AG09309 (cell line): ENCODE results near the gene TRERF1.
"Not testable (repeated sequence)": the region's sequence is repeated elsewhere in the genome, so short reads cannot be mapped to it uniquely, and the experiment has no call there.

Experiments
- DNase-seq: peaks from one replicate; pipeline ENCODE4 v3.0.0-alpha.2; 2010; ENCODE audit warnings: low read depth
- H3K4me3 ChIP-seq: 2 replicates; pipeline ENCODE4 v1.5.1; 2011; ENCODE audit warnings: mild to moderate bottlenecking, low read depth, low read length, moderate library complexity; ENCODE audit not compliant: control insufficient read depth
- TF ChIP-seq, protein P1 (sequence below): IDR thresholded peaks from 2 replicates; pipeline ENCODE4 v1.5.1; 2011; ENCODE audit warnings: mild to moderate bottlenecking, low read depth, low read length, inconsistent platforms; ENCODE audit not compliant: insufficient read depth, control insufficient read depth; ENCODE audit errors: missing control alignments

Gene TRERF1

DNA sequence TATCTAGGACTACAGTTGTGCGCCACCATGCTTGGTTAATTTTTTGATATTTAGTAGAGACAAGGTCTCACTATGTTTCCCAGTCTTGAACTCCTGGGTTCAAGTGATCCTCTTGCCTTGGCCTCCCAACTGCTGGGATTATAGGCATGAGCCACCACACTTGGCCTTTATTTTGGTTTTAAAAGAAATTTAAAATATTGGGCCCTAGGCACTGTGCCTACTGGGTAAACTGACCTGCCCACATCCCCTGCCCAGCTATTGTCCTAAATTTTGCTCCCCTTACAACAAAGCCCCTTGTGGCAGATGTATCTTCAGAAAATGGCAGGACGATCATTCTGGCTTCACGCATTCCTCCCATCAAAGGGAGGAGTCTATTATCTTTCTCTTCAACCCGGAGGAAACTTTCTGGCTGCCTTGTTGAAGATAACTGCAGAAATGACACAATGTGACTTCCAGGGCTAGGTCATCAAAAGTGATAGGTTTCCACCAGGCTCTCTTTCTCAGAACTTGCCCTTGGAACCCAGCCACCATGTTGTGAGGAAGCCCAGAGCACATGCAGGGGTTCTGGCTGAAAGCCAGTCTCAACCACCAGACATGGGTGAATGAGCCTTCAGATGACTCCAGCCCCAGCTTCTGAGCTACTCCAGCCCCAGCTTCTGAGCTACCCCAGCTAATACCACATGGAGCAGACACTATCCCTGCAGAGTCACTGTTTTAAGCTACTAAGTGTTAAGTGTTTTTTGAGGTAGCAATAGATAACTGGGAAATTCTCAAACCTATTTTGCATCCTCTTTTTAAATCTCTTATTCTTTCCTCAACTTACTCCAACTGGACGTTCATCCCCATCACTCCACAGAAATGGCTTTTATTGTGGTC is 252.4 kb downstream of the TRERF1 start:
- no peak overlapping the region for H3K4me3 ChIP-seq
- TF ChIP-seq, protein P1, sequence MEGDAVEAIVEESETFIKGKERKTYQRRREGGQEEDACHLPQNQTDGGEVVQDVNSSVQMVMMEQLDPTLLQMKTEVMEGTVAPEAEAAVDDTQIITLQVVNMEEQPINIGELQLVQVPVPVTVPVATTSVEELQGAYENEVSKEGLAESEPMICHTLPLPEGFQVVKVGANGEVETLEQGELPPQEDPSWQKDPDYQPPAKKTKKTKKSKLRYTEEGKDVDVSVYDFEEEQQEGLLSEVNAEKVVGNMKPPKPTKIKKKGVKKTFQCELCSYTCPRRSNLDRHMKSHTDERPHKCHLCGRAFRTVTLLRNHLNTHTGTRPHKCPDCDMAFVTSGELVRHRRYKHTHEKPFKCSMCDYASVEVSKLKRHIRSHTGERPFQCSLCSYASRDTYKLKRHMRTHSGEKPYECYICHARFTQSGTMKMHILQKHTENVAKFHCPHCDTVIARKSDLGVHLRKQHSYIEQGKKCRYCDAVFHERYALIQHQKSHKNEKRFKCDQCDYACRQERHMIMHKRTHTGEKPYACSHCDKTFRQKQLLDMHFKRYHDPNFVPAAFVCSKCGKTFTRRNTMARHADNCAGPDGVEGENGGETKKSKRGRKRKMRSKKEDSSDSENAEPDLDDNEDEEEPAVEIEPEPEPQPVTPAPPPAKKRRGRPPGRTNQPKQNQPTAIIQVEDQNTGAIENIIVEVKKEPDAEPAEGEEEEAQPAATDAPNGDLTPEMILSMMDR = no peak
- no peak for DNase-seq

DNA sequence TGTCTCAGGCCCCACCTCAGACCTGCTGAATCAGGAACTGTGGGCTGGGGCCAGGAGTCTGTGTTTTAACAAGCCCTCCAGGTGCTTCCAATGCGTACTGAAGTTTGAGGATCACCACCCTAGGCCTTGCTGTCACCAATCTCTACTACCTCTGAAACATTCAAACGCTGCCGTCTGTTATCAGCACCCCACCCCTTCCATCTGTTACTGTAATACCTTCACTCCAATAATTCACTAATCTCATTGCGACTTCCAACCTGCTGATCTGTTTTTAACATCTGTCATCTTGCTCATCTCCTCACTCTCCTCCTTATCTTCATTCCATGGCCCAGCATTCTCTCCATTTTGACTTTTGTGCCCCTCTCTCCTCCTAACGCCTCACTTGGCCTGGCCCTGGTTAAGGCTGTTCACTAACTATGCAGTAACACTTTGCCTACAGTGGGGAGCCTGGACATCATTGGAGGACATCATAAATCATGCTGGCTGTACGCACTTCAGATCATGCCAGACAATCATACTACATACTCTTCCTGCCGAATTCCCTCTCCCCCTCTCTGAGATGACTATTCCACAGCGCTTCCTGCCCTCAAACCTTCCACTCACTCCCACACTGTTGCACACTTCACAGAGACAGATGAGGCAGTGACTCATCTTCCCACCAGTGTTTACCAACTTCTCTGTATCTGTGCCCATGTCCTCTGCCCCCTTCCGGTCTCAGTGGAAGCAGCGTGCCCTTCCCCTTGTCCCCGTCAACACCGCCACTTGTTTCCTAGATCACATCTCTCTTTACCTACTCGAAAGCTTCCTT is 254.0 kb downstream of the TRERF1 start:
- TF ChIP-seq, protein P1 = no peak

DNA sequence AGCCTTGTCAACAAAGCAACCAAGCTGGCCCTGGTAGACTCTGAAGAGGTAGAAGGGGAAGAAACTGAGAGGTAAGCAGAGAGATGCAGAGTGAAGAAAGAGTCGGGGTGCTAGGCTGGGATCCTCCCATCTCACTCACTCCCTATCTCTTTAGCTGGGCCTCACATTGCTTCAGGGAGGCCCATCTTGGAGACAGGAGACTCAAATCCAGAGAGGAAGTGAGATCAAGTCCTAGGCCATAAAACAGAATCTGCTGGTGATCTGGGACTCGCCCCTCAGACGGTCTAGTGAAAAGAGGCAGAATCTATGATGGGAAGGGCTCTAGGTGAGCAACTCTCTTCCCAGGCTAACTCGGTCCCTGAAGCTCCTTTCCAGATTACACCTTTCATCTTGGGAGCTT is 256.3 kb downstream of the TRERF1 start:
- no peak overlapping the region for H3K4me3 ChIP-seq
- TF ChIP-seq, protein P1 = no peak
- no peak for DNase-seq

More for the DNA sequence above, 254.0 kb downstream of the TRERF1 start:
- no peak overlapping the region for H3K4me3 ChIP-seq
- DNase-seq = peak; percentile 66

DNA sequence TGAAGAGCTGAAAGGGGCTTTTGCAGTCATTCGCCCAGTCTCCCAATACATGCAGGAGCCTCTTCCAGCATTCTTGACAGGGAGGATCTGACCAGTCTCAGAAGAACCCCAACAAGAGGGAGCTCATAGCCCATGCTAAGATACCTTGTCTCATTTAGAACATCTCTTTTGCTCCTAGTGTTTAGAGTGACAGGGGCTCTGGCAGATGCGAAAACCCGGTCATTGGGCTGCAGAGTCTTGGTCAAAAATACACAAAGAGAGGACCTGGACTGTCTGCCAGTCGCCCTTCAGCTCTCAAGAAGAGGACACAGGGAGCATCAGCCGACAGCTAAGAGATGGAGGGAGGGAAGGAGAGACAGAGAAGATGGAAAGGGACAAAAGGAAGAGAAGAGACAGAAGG is 257.7 kb downstream of the TRERF1 start:
- no peak for DNase-seq
- H3K4me3 ChIP-seq = no peak overlapping the region
- TF ChIP-seq, protein P1 = no peak

DNA sequence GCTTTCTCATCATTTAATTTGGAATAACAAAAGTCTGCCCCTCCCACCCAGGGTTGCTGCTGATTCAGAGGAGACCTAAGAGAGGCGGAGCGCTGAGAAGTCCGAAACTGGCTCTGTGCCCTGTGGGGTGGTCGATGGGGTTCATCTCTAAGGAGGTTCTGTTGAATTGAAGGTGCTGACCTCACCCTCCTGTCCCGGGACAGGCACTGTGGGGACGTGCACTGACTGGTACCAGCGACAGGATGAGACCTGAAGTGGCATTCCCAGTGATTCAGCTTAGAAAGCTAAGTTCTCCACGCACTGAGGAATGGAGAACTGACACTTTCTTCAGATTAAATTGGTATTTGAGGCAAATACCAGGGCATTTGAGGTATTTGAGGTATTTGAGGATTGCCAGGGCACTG is 258.2 kb downstream of the TRERF1 start:
- no peak overlapping the region for H3K4me3 ChIP-seq
- no peak for DNase-seq
- TF ChIP-seq, protein P1 = no peak

DNA sequence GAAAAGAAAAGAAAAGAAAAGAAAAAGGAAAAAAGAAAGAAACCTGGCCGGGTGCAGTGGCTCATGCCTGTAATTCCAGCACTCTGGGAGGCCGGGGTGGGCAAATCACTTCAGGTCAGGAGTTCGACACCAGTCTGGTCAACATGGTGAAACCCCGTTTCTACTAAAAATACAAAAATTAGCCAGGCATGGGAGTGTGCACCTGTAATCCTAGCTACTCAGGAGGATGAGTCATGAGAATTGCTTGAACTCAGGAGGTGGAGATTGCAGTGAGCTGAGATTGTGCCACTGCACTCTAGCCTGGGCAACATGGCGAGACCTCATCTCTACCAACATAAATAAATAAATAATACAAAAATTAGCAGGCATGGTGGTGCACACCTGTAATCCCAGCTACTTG is 259.3 kb downstream of the TRERF1 start:
- DNase-seq = not testable (repeated sequence)

More for the DNA sequence above, 259.3 kb downstream of the TRERF1 start:
- H3K4me3 ChIP-seq = not testable (repeated sequence)
